CD4-positive, alpha-beta T cell treated with Interleukin-4 for 1 hour (primary cell): ENCODE measurements around the gene RAET1L.
A peak's percentile ranks its signal among the peaks of the same experiment; 100 is the strongest.
"Not testable (repeated sequence)": the region's sequence is repeated elsewhere in the genome, so short reads cannot be mapped to it uniquely, and the experiment has no call there.

Experiments
- DNase-seq, 2 donors: peaks; one replicate each; pipeline ENCODE4 v3.0.0-alpha.2; 2020 to 2022

The RAET1L gene

GRCh38 chr6:150025201-150025917 lies at the start of gene RAET1L:
TSS of gene RAET1L (minus strand) at chr6:150025532. CDS start at chr6:150025471, 61 bp downstream.
- DNase-seq = no peak

- no peak for DNase-seq
These were observed 49.7 kb upstream of the RAET1L start for GRCh38 chr6:150075034-150075421.

- not testable (repeated sequence) for DNase-seq
These were observed 49.2 kb upstream of the RAET1L start for GRCh38 chr6:150074396-150075033.

- DNase-seq = peak; percentile 27 to 42
These were observed 46.9 kb upstream of the RAET1L start for GRCh38 chr6:150072201-150072600.

- DNase-seq = no peak
These were observed 45.0 kb upstream of the RAET1L start for GRCh38 chr6:150070236-150070818.

- peak in 1 of 2 donors; percentile 8 for DNase-seq
These were observed 44.4 kb upstream of the RAET1L start for GRCh38 chr6:150069706-150070105.

GRCh38 chr6:150068720-150069648 lies 43.7 kb upstream of the RAET1L start, which contains the start of gene ULBP3:
TSS of gene ULBP3 (minus strand) at chr6:150069121. CDS start at chr6:150069066, 55 bp downstream.
- peak; percentile 66 to 78 for DNase-seq

- peak in 1 of 2 donors; percentile 4 for DNase-seq
These were observed 42.8 kb upstream of the RAET1L start for GRCh38 chr6:150068151-150068550.

- DNase-seq = no peak
These were observed 39.8 kb upstream of the RAET1L start for GRCh38 chr6:150065083-150065482.

- DNase-seq = no peak
These were observed 38.3 kb upstream of the RAET1L start for GRCh38 chr6:150063640-150064039.

GRCh38 chr6:150059973-150060372 lies 34.6 kb upstream of the RAET1L start:
- DNase-seq = not testable (repeated sequence)

GRCh38 chr6:150058986-150059385 lies 33.7 kb upstream of the RAET1L start:
- no peak for DNase-seq

- DNase-seq = no peak
These were observed 33.0 kb upstream of the RAET1L start for GRCh38 chr6:150058231-150058792.

GRCh38 chr6:150057501-150057951 lies 32.2 kb upstream of the RAET1L start:
- no peak for DNase-seq

- no peak for DNase-seq
These were observed 31.6 kb upstream of the RAET1L start for GRCh38 chr6:150056916-150057315.

- no peak for DNase-seq
These were observed 30.8 kb upstream of the RAET1L start for GRCh38 chr6:150056156-150056555.

GRCh38 chr6:150055131-150055530 lies 29.8 kb upstream of the RAET1L start:
- DNase-seq = no peak

GRCh38 chr6:150053450-150053849 lies 28.1 kb upstream of the RAET1L start:
- no peak for DNase-seq

- DNase-seq = no peak
These were observed 25.5 kb upstream of the RAET1L start for GRCh38 chr6:150050846-150051245.

- DNase-seq = no peak
These were observed 22.8 kb upstream of the RAET1L start for GRCh38 chr6:150048099-150048498.

- no peak for DNase-seq
These were observed 21.6 kb upstream of the RAET1L start for GRCh38 chr6:150046943-150047342.

GRCh38 chr6:150044621-150045145 lies 19.4 kb upstream of the RAET1L start:
- DNase-seq = no peak
